NCI-H187 treated with DMSO at 0.1 percent for 48 hours (cell line): ENCODE results near the gene CLEC4G.
"Not testable (repeated sequence)": the region's sequence is repeated elsewhere in the genome, so short reads cannot be mapped to it uniquely, and the experiment has no call there.

Experiments used
- DNase-seq: peaks from one replicate; lab custom pipeline; 2025; lab: John Stamatoyannopoulos, UW

Gene CLEC4G, protein sequence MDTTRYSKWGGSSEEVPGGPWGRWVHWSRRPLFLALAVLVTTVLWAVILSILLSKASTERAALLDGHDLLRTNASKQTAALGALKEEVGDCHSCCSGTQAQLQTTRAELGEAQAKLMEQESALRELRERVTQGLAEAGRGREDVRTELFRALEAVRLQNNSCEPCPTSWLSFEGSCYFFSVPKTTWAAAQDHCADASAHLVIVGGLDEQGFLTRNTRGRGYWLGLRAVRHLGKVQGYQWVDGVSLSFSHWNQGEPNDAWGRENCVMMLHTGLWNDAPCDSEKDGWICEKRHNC

DNA sequence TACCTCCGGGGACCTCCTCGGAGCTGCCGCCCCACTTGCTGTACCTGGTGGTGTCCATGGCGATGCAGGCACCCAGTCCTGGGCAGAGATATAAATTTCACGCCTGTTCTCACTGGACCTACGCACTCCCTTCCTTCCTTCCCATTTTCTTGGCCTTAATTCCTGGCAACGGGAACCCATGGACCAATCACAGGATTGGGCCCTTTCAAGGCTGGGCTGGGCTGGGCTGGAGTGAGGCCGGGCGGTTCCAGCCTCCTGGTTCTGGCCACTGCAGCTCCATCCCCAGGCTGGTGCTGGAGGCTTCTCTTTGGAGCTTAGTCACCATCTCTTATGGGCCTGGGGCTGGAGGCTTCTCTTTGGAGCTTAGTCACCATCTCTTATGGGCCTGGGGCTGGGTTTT lies at the start of gene CLEC4G:
Gene CLEC4G, minus strand, starts transcription at position 66 of the 400 bp plus-strand sequence. Its CDS starts 8 bp downstream, at position 58.
- DNase-seq, result no peak

DNA sequence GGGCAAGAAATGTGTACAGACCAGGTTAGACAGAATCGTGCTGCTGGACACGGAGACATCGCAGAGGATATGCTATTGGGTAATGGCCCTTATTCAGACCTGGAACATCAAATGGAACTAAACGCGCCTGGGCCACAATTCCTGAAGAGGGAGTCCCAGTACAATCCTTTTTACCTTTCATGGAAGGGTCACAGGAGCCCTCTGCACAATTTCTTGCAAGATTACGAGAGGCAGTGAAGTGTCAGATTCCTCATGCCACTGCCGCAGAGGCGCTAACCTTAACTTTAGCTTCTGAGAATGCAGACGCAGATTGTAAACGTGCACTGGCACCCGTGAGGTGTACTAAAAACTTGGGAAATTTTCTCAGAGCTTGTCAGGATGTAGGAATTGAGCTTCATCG lies 49.2 kb upstream of the CLEC4G start:
- DNase-seq, result no peak

DNA sequence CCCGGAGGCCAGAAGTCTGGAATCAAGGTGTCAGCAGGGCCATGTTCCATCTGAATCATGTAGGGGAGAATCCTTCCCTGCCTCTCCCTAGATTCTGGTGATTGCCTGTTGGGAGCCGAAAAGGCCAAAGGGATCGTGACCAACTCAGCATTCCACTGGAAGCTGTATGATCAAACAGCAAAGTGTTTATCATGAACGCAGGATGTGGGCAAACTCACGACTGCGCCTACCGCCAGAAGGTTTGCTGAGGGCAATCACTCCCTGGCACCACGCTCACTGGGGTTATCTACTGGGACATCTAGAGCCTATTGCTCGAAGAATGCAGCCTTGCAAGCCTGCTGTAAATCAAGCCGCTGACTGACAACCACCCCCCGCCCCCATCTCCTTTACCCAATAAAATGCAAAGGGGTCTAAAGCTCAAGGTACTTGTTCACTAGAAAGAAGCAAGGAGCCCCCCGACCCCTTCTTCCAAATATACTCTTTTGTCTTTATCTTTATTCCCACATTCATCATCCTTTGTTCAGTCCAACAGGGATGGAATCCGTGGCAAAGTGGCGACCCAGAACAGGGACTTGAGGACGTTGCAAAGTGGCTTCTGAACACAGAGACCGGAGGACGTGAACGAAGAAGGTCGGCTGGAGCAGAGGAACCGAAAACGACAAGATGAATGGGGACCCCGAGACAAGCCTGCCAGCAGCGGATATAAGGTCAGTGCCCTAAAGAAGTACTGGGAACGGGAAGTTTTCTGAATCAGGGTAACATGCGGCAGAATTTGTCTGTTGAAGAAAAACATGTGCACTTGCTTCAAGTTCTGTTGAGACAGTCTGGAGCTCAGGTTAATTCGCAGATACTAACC lies 47.9 kb upstream of the CLEC4G start:
- DNase-seq, result no peak

DNA sequence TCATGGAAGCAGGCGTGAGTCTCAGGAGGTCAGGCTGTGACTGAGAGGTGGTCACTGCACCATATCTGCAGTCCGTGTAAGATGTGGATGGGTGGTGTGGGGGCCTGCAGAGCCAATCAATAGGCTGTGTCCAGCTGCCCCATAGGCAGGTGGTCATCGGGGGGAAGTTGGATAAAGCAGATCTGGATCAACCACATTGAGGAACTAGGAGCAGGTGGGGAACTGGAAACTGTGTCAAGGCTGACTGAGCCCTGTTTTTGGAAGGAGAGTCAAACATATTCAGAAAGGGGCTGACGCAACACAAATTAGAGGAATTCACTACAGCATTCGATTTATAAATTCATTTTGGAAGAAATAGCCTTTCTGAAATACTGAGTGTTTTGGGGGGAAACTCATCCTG lies 46.2 kb upstream of the CLEC4G start:
- DNase-seq, result no peak

DNA sequence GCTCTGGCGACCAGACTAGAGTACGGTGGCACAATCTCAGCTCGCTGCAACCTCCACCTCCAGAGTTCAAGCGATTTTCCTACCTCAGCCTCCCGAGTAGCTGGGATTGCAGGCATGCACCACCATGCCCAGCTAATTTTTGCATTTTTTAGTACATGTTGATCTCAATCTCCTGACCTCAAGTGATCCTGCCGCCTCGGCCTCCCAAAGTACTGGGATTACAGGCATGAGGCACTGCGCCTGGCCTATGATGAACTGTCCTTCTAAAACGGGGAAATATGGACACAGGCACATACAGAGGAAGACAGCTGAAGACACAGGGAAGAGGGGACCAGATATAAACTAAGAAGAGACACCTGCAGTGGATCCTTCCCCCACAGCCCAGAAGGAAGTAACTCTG lies 43.9 kb upstream of the CLEC4G start:
- DNase-seq, result no peak

DNA sequence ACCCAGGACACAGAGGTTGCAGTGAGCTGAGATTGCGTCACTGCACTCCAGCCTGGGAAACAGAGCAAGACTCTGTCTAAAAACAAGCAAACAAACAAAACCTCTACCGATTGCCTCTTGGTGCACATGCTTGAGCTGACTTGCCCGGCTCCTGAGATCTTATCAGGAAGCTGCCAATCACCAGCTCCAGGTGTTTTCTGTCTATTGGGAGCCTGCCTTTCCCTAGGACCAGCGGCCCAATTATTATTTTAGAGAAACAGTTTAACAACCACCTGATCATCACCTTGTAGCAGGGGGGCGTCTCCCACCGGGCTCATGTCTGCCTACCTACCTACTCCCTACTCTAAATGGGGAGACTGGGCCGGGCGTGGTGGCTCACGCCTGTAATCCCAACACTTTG lies 41.9 kb upstream of the CLEC4G start:
- DNase-seq, result no peak

DNA sequence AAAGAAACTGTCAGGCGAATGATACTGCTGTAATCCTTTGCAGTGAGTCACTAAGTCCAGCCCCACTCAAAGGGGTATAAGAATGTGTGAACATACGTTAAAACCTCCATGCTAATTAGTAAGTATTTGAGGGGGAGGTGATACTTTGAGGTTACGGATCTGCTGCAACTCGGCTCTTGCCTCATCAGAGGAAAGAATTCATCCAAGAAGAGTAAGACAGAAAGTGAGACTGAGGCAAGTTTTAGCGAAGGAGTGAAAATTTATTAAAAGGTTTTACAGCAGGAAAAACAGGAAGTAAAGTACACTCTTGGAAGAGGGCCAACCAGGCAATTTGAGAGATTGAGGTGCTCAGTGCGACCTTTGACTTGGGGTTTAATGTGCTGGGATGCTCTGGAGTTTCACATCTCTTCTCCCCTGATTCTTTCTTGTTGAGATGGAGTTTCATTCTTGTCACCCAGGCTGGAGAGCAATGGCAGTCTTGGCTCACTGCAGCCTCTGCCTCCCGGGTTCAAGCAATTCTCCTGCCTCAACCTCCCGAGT lies 40.9 kb upstream of the CLEC4G start:
- DNase-seq, result no peak

DNA sequence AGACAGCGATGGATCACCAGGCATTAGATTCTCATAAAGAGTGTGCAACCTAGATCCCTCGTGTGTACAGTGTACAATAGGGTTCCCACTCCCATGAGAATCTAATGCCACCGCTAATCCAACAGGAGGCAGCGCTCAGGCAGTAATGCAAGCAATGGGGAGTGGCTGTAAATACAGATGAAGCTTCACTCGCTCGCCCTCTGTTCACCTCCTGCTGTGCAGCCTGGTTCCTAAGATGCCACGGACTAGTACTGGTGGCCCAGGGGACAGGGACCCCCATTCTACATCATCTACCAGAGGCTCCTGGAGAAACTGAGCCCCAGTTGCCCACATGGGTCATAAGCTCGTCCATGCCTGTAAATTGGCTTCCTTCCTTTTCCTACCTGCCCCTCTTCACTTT lies 39.2 kb upstream of the CLEC4G start:
- DNase-seq, result no peak

DNA sequence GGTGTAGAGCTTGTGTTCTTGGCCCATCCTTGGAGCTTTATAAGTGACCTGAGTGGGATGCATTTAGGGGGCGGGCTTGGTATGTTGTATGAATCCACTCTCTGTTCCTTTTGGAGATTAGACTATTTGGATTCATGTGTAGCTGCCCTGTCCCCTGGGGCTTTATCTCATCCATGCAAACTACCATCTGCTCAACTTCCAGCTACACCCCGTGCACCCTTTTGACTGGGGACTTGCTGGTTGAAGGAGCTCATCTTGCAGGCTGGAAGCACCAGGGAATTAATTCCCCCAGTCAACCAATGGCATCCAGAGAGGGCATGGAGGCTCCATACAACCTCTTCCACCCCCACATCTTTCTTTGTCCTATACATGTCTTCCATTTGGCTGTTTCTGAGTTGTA lies 37.3 kb upstream of the CLEC4G start:
- no peak for DNase-seq

DNA sequence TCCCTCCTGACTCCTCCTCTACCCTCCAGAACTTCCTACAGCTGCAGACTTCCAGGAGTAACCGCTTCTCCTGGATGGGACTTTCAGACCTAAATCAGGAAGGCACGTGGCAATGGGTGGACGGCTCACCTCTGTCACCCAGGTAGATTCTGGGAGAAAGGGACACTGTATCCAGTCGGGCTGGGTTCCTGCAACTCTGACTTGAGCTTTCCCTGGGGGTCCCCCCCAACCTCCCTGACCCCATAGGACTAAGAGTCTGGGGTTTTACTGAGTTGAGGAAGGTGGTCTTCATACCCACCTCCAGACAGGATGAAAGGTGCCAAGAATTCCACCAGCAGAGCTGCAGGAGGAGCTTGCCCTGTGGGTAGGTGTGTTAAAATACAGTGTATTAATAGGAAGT lies 35.6 kb upstream of the CLEC4G start:
- DNase-seq, result no peak

DNA sequence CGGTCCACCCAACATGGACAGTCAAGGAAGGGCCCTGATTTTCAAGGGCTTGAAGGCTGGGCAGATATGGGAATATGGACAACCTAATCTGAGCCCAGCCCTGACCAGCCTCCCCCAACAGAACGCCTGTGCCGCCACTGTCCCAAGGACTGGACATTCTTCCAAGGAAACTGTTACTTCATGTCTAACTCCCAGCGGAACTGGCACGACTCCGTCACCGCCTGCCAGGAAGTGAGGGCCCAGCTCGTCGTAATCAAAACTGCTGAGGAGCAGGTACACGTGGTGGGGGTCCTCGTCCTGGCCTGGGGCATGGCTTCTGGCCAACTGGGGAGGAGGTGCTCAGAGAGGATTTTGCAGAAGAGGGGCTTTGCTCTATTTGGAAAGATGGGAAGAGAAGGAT lies 34.6 kb upstream of the CLEC4G start:
- no peak for DNase-seq

DNA sequence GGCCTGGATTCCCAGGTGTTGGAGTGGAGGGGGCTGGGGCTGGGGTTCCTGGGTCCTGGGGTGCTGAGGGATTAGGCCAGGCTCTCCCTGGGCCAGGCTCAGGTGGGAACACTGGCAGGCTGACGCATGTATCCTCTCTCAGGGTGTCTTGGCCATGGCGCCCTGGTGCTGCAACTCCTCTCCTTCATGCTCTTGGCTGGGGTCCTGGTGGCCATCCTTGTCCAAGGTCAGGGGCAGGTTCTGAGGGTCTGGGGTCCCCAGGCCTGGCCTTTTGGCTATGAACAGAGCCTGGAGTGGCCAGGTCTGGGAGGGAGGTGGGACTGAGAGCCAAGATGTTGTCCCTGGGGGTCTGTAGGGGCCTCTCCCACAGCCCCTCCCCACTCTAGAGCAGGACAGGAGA lies 33.1 kb upstream of the CLEC4G start:
- DNase-seq, result not testable (repeated sequence)

DNA sequence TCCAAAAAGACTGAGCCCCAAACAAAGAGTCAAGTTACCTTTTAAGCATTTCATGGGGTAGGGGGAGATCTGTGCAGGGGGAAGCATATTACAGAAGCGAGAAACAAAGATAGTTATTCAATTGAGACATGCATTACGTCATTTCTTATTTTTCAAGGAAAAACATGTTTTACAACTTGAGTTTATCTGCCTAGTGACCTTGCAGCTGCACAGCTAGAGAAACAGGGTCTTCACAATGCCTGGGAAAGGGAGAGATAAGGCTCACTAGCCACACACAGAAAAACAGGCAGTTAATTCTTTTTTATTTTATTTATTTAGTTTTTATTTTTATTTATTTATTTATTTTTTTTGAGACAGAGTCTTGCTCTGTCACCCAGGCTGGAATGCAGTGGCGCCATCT lies 32.2 kb upstream of the CLEC4G start:
- DNase-seq, result not testable (repeated sequence)

DNA sequence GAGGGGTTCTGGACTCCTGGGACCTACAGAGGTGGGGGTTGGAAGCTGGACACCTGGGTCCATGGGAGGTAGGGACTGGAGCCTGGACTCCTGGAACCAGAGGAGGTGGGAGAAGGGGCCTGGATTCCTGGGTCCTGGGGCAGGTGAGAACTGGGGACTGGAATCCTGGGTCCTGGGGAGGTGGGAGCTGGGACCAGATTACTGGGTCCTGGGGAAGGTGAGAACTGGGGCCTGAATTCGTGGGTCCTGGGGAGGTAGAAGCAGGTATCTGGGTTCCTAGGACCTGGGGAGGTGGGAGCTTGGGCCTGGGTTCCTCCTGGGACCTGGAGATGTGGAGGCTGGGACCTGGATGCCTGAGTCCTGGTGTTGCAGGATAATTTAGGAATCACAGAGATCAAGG lies 31.8 kb upstream of the CLEC4G start:
- no peak for DNase-seq

DNA sequence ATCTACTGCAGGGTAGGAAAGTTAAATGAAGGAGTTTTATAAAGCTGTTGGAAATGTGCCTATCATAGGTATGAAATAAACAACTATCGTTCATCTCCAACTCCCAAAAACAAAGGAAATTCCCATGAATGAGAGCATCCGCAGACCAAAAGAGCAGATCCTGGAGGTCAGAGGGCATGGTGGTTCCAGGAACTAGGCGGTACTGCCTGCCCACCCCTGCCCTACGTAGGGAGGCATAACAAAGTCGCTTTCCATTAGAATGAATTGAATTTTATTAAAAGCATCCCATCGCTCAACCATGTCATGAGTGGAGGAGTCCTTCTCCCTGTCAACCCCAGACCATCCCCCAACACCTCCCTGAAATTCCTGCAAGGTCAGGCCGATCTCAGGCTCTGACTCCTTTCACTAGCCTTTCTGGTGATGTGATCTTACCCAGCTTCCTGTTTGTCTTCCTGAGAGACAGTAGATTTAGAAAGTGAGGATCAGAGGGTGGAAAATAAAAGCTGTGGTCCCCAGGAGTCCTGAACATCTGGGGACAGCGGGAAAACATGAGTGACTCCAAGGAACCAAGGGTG lies 30.9 kb upstream of the CLEC4G start, which contains the start of gene CLEC4M:
Gene CLEC4M, plus strand, starts transcription at position 525 of the 575 bp plus-strand sequence. Its CDS starts 24 bp downstream, at position 549.
- no peak for DNase-seq

DNA sequence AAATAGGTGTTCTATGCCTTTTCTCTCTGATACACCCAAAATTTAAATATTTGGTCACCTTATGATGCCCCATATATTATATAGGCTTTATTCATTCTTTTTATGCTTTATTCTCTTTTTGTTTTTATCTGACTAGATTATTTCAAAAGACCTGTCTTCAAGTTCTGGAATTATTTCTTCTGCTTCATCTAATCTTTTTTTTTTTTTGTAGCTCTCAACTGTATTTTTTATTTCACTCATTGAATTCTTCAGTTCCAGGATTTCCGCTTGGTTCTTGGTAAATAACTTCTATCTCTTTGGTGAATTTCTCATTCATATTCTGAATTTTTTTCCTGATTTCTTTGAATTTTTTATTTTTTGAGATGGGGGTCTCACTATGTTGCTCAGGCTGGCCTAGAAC lies 27.2 kb upstream of the CLEC4G start:
- no peak for DNase-seq

DNA sequence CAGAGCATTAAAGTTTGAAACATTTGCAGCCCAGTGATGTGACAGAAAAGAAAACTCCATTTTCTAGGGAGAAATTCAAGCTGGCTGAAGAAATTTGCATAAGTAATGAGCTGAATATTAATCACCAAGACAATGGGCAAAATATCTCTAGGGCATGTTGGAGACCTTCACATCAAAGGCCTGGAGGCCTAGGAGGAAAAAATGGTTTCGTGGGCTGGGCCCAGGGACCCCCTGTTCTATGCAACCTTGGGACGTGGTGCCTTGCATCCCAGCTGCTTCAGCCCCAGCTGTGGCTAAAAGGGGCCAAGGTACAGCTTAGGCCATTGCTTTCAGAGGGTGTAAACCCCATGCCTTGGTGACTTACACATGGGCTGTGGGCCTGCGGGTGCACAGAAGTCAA lies 25.4 kb upstream of the CLEC4G start:
- no peak for DNase-seq

DNA sequence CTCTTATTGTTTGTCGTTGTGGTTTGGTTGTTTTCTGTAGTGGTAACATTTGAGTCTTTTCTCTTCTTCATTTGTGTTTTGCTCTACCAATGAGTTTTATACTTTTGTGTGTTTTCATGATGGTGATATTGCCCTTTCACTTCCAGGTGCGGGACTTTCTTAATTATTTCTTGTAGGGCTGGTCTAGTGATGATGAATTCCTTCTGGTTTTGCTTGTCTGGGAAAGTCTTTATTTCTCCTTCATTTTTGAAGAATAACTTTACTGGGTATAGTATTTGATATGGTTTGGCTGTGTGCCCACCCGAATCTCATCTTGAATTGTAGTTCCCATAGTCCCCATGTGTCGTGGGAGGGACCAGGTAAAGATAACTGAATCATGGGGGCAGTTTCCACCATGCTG lies 24.3 kb upstream of the CLEC4G start:
- no peak for DNase-seq

DNA sequence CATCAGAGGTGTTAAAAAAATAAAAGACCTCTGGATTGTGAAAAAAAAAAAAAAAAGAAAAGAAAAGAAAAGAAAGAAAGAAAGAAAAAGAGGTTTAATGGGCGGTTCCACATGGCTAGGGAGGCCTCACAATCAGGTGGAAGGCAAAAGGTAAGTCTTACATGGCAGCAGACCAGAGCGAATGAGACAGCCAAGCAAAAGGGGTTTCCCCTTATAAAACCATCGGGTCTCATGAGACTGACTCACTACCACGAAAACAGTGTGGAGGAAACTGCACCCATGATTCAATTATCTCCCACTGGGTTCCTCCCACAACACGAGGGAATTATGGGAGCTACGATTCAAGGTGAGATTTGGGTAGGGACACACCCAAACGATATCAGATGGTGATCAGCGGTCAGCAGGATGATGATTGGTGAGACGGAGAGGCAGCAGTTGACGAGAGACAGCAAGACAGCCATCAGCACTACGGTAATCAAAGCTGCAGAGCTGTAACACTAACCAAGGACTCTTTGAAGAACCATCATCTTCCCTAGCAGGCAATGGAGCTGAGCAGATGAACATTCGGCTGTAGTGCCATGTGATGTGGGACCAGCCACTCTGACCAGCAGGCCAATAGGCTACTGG lies 19.4 kb upstream of the CLEC4G start:
- no peak for DNase-seq

DNA sequence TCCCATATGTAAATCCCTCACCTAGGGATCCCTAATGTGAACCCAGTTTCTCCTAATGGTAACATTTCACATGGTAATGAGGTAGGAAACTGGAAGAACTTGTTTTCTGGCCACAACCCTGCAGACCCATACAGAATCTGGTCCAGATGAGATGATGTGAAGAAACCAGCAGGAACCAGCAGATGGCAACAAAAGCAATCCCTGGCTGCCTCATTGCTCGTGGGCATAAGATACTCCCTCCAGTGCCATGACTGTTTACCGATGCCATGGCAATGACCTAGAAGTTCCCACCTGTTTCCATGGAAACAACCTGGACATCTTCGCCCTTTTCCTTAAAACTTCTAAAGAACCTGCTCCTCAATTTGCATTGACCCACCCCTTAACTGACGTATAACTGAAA lies 16.8 kb upstream of the CLEC4G start:
- DNase-seq, result no peak

DNA sequence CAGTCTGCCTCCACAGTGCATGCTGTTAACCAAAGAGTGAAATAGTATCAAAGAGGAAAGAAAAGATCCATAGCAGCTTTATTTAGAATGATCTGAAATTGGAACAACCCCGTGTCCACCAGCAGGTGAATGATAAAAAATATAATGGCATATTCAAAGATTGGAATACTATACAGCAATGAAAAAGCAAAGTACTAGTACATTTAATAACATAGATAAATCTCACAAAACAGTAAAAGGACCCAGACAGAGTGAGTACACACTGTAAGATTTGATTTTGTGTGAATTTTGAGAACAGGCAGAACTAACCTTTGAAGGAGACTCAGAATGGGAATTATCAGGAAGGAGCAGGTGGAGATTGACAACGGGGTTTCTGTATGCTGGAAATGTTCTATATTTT lies 16.3 kb upstream of the CLEC4G start:
- no peak for DNase-seq
